ENCODE data around the gene HNRNPM. TPM values are rescaled to one million over a fixed set of nuclear protein-coding genes. Genes with fewer than 3 reads are reported as not detected.
A peak's percentile ranks its signal among the peaks of the same experiment; 100 is the strongest.

Gene HNRNPM
- total RNA-seq, 1 experiment from 2014 or later = 468 TPM

- Histone ChIP-seq H2BK15ac (ENCODE audit: low read depth, low read length) (no peak overlapping the region), H3K4me1 (ENCODE audit: insufficient read depth, low read length) (no peaks in the 10 kb centered on the region), H4K8ac (replicated peaks; ENCODE audit: insufficient read length, low read depth, low read length) (no peak overlapping the region), H2AFZ (ENCODE audit: low read length) (no peak overlapping the region), H3T11ph (ENCODE audit: low read length) (no peak overlapping the region), H2BK5ac (ENCODE audit: insufficient read length, low read length) (no peak overlapping the region), H3K14ac (ENCODE audit: insufficient read depth, low read length) (no peak overlapping the region), H2BK12ac (ENCODE audit: insufficient read length, low read depth, low read length) (no peak overlapping the region), H3K56ac (ENCODE audit: insufficient read length, low read depth, low read length) (no peak overlapping the region), H3K4ac (ENCODE audit: low read depth, low read length) (no peak overlapping the region), H3K23ac (ENCODE audit: insufficient read length, low read depth, low read length) (no peak overlapping the region), H2BK120ac (ENCODE audit: low read depth, low read length, poor library complexity, severe bottlenecking) (no peak overlapping the region), H3K4me2 (ENCODE audit: insufficient read depth, insufficient read length, low read length) (no peak overlapping the region), H3K23me2 (ENCODE audit: insufficient read length, low read depth, low read length, poor library complexity, severe bottlenecking) (no peaks in the 10 kb centered on the region), H2BK20ac (ENCODE audit: low read depth, low read length, poor library complexity, severe bottlenecking) (no peak overlapping the region), H4K5ac (ENCODE audit: insufficient read length, low read depth, low read length) (no peak overlapping the region), H4K20me1 (ENCODE audit: control insufficient read depth, insufficient read depth, insufficient read length) (no peaks in the 10 kb centered on the region), H3K27ac (ENCODE audit: insufficient read length, low read depth, low read length) (no peak overlapping the region), H2AK5ac (ENCODE audit: insufficient read length, low read length) (no peak overlapping the region), H3K9ac (ENCODE audit: extremely low read depth, insufficient read length, low read length) (no peak overlapping the region), H3K27me3 (ENCODE audit: insufficient read depth, low read length) (no peaks in the 10 kb centered on the region), H4K91ac (ENCODE audit: insufficient read length, low read depth, low read length) (no peak overlapping the region), H3K9me3 (ENCODE audit: control insufficient read depth, low read depth, low read length) (no peaks in the 10 kb centered on the region), H3K79me2 (ENCODE audit: insufficient read depth, low read length) (peaks cover 14% of the 10 kb centered on the region; the same call in 1 of the 2 replicates), H3K79me1 (ENCODE audit: insufficient read depth, low read depth, low read length, poor library complexity, severe bottlenecking) (peaks cover 8% of the 10 kb centered on the region), H3K18ac (ENCODE audit: insufficient read length, low read depth, low read length) (no peak overlapping the region)
- H3K4me3 Mint-ChIP-seq = no peak overlapping the region
- peaks cover 78 to 98% (median 95%) of the 10 kb centered on the region in 3 experiments for H3K36me3 Mint-ChIP-seq (ENCODE audit: insufficient read depth in 1 of 3, low read depth in 3 of 3)
- TF ChIP-seq, protein P1, sequence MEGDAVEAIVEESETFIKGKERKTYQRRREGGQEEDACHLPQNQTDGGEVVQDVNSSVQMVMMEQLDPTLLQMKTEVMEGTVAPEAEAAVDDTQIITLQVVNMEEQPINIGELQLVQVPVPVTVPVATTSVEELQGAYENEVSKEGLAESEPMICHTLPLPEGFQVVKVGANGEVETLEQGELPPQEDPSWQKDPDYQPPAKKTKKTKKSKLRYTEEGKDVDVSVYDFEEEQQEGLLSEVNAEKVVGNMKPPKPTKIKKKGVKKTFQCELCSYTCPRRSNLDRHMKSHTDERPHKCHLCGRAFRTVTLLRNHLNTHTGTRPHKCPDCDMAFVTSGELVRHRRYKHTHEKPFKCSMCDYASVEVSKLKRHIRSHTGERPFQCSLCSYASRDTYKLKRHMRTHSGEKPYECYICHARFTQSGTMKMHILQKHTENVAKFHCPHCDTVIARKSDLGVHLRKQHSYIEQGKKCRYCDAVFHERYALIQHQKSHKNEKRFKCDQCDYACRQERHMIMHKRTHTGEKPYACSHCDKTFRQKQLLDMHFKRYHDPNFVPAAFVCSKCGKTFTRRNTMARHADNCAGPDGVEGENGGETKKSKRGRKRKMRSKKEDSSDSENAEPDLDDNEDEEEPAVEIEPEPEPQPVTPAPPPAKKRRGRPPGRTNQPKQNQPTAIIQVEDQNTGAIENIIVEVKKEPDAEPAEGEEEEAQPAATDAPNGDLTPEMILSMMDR (conservative IDR thresholded peaks at IDR 0.05) = no peak
- H3K9me3 Mint-ChIP-seq = no peaks in the 10 kb centered on the region
- H3K27me3 Mint-ChIP-seq (ENCODE audit: low read depth) = no peaks in the 10 kb centered on the region
- DNase-seq = no peak
- H3K4me1 Mint-ChIP-seq = no peaks in the 10 kb centered on the region
- H3K27ac Mint-ChIP-seq = peak overlapping the region; percentile 36 to 88 (median 73); a peak in 3 of 7 replicates
- WGBS (ENCODE audit: extremely low coverage, insufficient read length, low lambda C conversion rate) = no CpG with 5 or more reads among the region's 13 CpGs
Observed at GRCh38 chr19:8469613-8470368, 25.0 kb downstream of the HNRNPM start.

Measured in H9 (cell line).